Choroid plexus epithelial cell (primary cell): ENCODE measurements around the gene MTURN.

Experiments
- DNase-seq: peaks from one replicate; pipeline ENCODE4 v3.0.0-alpha.2; 2010; ENCODE audit warnings: low read depth
- H3K4me3 ChIP-seq: 2 replicates; pipeline ENCODE4 v1.5.1; 2011; ENCODE audit warnings: low read depth, mild to moderate bottlenecking, control low read depth, low read length, moderate library complexity
- CTCF ChIP-seq: conservative IDR thresholded peaks from 2 replicates; pipeline ENCODE4 v1.5.1; 2011; ENCODE audit warnings: low read depth, mild to moderate bottlenecking, control low read depth, inconsistent platforms, low read length, moderate library complexity

The MTURN gene

DNA sequence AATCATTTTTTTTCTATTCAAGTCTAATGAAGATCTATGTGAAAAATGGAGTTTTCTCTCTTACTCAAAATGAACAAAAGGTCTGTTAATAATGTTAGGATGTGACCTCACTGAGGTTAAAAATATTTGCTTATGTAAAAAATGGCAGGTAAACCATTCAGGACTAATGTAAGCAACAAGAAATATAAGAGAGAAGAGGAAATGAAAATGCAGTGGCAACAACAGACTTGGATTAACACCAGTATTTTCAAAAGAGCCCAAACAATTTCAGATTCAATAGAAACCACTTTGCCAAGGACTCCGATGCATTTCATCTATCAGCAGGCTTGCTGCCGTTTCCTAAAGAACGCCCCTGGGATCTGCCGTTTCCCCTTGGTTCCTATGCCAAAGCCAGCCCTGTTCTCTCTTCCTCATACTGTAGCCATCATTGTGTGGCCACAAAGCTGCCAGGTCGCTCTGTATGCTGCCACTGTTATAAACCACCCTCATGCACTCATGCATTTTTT is 66.4 kb downstream of the MTURN start:
- no peak overlapping the region for H3K4me3 ChIP-seq
- no peak for DNase-seq
- TF ChIP-seq CTCF: no peak

DNA sequence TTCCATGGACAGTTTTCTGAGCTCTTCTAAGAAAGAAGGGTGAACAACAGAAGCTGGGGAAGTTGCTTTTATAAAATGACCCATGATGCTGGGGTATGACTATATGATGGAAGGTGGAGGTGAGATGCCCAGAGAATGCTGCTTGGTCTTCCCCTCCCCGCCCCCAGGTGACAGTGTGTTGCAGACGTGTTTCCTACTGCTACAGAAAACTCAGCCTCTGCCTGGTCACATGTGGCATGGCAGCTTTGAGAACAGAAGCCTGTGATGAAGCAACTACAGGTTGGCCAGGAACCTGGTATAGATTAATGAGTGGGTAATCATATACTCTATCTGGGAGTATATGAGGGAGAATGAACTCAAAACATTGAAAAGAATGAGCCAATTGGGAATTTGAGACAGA is 67.1 kb downstream of the MTURN start:
- no peak for DNase-seq
- TF ChIP-seq CTCF: no peak
- no peak overlapping the region for H3K4me3 ChIP-seq

DNA sequence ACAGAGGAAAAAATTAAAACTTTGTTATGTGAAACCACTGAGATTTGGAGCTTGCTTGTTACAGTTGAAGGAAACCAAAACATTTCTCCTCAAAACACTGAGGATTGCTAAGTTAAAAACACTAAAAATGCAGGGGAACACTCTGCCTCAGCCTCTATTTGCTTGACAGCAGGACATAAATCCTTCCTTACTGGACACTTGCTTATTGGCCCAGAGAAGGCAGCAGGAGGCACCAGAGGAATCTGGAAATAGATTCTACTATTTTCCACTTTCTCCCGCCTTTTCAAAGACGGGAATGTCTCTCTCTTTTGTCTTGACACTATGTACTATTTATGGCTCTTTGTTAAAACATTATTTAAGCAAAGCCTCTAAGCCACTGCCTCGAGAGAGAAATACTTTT is 67.9 kb downstream of the MTURN start:
- TF ChIP-seq CTCF: no peak
- no peak for DNase-seq
- H3K4me3 ChIP-seq: no peak overlapping the region

DNA sequence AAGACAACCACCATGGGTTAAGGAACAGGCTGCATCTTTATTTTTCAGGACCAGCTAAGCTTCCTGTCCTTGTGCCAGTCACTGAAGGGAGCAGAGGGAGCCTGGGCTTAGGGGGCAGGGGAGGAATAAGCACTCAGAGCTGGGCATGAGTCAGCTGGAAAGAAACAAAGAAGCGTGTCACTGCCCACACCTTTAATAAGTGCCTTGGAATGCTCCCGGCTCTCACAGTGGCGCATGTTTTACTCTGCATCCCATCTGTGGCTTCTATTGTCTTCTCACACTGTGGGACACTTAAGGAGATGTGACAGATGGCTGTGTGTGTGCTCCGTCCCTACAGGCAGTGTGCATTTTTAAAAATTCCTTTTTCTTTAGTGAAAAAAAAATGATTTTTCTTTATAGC is 71.7 kb downstream of the MTURN start:
- DNase-seq: peak; percentile 5
- H3K4me3 ChIP-seq: no peak overlapping the region

DNA sequence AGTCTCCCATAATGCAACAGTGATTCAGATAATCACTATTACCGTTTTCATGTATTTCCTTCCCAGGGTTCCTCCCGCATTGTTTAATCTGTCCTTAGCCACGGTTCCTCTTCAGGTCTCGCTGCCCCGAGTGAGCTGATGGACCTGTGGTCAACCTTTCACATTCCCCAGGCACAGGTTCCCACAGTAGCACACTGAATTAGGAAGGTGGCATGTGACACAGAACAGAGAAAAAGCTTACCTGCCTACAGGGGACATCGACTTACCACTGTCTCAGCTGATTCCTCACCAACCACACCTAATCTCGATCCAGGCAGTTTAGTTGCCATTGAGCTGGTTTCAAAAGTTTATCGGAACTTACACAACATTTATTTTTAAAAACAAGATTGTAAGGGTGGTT is 72.2 kb downstream of the MTURN start:
- no peak for DNase-seq
- TF ChIP-seq CTCF: no peak
- H3K4me3 ChIP-seq: no peak overlapping the region

More for the DNA sequence above, 71.7 kb downstream of the MTURN start:
- TF ChIP-seq CTCF: no peak

- TF ChIP-seq CTCF: no peak
- DNase-seq: no peak
- no peak overlapping the region for H3K4me3 ChIP-seq
These were observed 72.6 kb downstream of the MTURN start for GRCh38 chr7:30207376-30207775.

DNA sequence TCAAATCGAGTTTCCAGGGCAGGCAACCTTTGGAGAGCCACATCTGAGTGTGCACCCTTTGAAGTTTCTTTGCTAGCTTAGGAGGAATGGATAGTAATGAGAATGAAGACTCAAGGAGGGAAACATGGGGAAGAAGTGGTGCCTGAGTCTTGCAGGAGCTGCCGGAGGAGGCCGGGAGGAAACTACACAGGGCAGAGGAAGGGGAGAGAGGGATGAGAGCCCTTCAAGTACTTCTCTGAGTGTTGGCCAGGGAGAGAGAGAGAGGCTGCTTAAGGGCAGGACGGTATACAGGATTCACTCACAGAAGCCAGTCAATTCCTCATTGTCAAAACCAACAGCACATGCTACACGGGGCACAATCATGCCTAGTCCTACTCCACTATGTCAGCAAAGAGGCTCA is 75.2 kb downstream of the MTURN start:
- no peak overlapping the region for H3K4me3 ChIP-seq
- DNase-seq: no peak
- TF ChIP-seq CTCF: no peak
